H1 (cell line): Measurements from ENCODE around the gene AP5Z1. TPM values are rescaled to one million over a fixed set of nuclear protein-coding genes. Genes with fewer than 3 reads are reported as not detected.

ENCODE experiments used
- CTCF ChIA-PET: fragments of 300-600 bp; sonication (Branson Sonifier 250); formaldehyde crosslinking; loops from one replicate; lab custom pipeline; 2021; ENCODE audit not compliant: partially characterized antibody; lab: Charles Lee
- POLR2A ChIA-PET: fragments of 300-600 bp; sonication (Branson Sonifier 250); formaldehyde crosslinking; loops from one replicate; lab custom pipeline; 2021; ENCODE audit warnings: inconsistent platforms; ENCODE audit not compliant: partially characterized antibody; lab: Charles Lee
- DNase-seq, 2 experiments: peaks; one replicate each; pipeline versions ENCODE4 v3.0.0 to v3.0.0-alpha.2; 2010 to 2022; ENCODE audit warnings: low spot score in 2 of 2, low read depth in 1 of 2, mixed read lengths in 1 of 2
- FAIRE-seq: peaks from 2 replicates; lab custom pipeline; 2011; peaks lifted over from hg19 to GRCh38; lab: Jason Lieb, UNC
- H2AFZ ChIP-seq: 2 replicates; pipeline ENCODE4 v1.8.1; 2012; ENCODE audit warnings: low read length, inconsistent platforms
- H2AK5ac ChIP-seq: 2 replicates; pipeline ENCODE4 v1.6.1; 2013; ENCODE audit warnings: low read depth, low read length
- H2BK120ac ChIP-seq: replicated peaks from 2 replicates; pipeline ENCODE3; 2013; ENCODE audit warnings: low read depth, low read length, inconsistent platforms
- H2BK12ac ChIP-seq: 2 replicates; pipeline ENCODE4 v1.6.1; 2013; ENCODE audit warnings: low read depth, low read length
- H2BK15ac ChIP-seq: 2 replicates; pipeline ENCODE4 v1.6.1; 2013; ENCODE audit warnings: low read length
- H2BK20ac ChIP-seq: 2 replicates; pipeline ENCODE4 v1.6.1; 2013; ENCODE audit warnings: low read length
- H2BK5ac ChIP-seq: 2 replicates; pipeline ENCODE4 v1.6.1; 2013; ENCODE audit warnings: low read depth, low read length
- H3K14ac ChIP-seq: 2 replicates; pipeline ENCODE4 v1.6.1; 2013; ENCODE audit warnings: inconsistent platforms; ENCODE audit not compliant: insufficient read length
- H3K18ac ChIP-seq: 2 replicates; pipeline ENCODE4 v1.6.1; 2013; ENCODE audit warnings: low read length; ENCODE audit errors: extremely low read depth
- H3K23ac ChIP-seq: 2 replicates; pipeline ENCODE4 v1.6.1; 2013; ENCODE audit warnings: inconsistent platforms; ENCODE audit not compliant: insufficient read length
- H3K23me2 ChIP-seq: 2 replicates; pipeline ENCODE4 v1.6.1; 2013; ENCODE audit warnings: low read depth, low read length
- H3K27ac ChIP-seq: 2 replicates; pipeline ENCODE4 v1.6.1; 2011; ENCODE audit warnings: low read depth, low read length, inconsistent platforms
- H3K27me3 ChIP-seq, 4 experiments: replicated peaks in 1 of 4; 1 replicate in 1 of 4; 2 replicates in 3 of 4; pipeline versions ENCODE4 v1.6.1 to v1.8.1; 2011 to 2013; ENCODE audit warnings: low read length in 3 of 4, mild to moderate bottlenecking in 3 of 4, inconsistent platforms in 2 of 4, mixed read lengths in 2 of 4, moderate library complexity in 1 of 4; ENCODE audit not compliant: control insufficient read depth in 3 of 4, insufficient read depth in 3 of 4; ENCODE audit errors: extremely low read depth in 1 of 4
- H3K36me3 ChIP-seq, 4 experiments: 2 replicates each; pipeline versions ENCODE4 v1.6.1 to v1.8.1; 2011 to 2013; ENCODE audit warnings: mild to moderate bottlenecking in 4 of 4, low read length in 3 of 4, moderate library complexity in 2 of 4, control low read depth in 1 of 4, inconsistent platforms in 1 of 4; ENCODE audit not compliant: insufficient read depth in 4 of 4, control insufficient read depth in 2 of 4
- H3K4ac ChIP-seq: replicated peaks from 2 replicates; pipeline ENCODE3; 2013; ENCODE audit warnings: low read length, low read depth, mixed read lengths, inconsistent platforms; ENCODE audit not compliant: insufficient read length
- H3K4me1 ChIP-seq, 4 experiments: replicated peaks in 1 of 4; 1 replicate in 1 of 4; 2 replicates in 3 of 4; pipeline versions ENCODE4 v1.6.1 to v1.8.1; 2011 to 2013; ENCODE audit warnings: low read length in 3 of 4, inconsistent platforms in 2 of 4, mixed read lengths in 1 of 4; ENCODE audit not compliant: insufficient read depth in 4 of 4, control insufficient read depth in 3 of 4
- H3K4me2 ChIP-seq, 2 experiments: 2 replicates each; pipeline versions ENCODE4 v1.6.1 to v1.8.1; 2011 to 2013; ENCODE audit warnings: low read depth in 2 of 2, low read length in 2 of 2, control low read depth in 1 of 2, inconsistent platforms in 1 of 2, mild to moderate bottlenecking in 1 of 2; ENCODE audit not compliant: insufficient read depth in 1 of 2
- H3K4me3 ChIP-seq, 4 experiments: fragments of 200-600, 300-600 bp in 1 of 4; sonication (generic), shearing (Covaris generic), sonication (Bioruptor Twin) in 1 of 4; 2 replicates each; pipeline versions ENCODE4 v1.5.1 to v1.8.1; 2011 to 2016; ENCODE audit warnings: low read length in 4 of 4, low read depth in 3 of 4, control low read depth in 2 of 4, inconsistent platforms in 2 of 4, mild to moderate bottlenecking in 2 of 4, mixed read lengths in 1 of 4, moderate library complexity in 1 of 4; ENCODE audit not compliant: insufficient read depth in 2 of 4; ENCODE audit errors: extremely low read depth in 1 of 4
- H3K56ac ChIP-seq: replicated peaks from 2 replicates; pipeline ENCODE3; 2013; ENCODE audit warnings: low read depth, mild to moderate bottlenecking, mixed read lengths, low read length, inconsistent platforms; ENCODE audit not compliant: insufficient read length
- H3K79me1 ChIP-seq: 2 replicates; pipeline ENCODE4 v1.6.1; 2013; ENCODE audit warnings: low read depth, low read length, control low read depth
- H3K79me2 ChIP-seq, 2 experiments: 2 replicates each; pipeline versions ENCODE4 v1.6.1 to v1.8.1; 2012 to 2013; ENCODE audit warnings: low read length in 2 of 2, mild to moderate bottlenecking in 2 of 2, inconsistent platforms in 1 of 2; ENCODE audit not compliant: insufficient read depth in 2 of 2, control insufficient read depth in 1 of 2
- H3K9ac ChIP-seq, 4 experiments: replicated peaks in 1 of 4; 1 replicate in 1 of 4; 2 replicates in 3 of 4; pipeline versions ENCODE4 v1.6.1 to v1.8.1; 2011 to 2013; ENCODE audit warnings: low read depth in 3 of 4, low read length in 3 of 4, control low read depth in 2 of 4, mild to moderate bottlenecking in 2 of 4, moderate library complexity in 2 of 4, inconsistent platforms in 1 of 4; ENCODE audit errors: extremely low read depth in 1 of 4
- H3K9me3 ChIP-seq, 2 experiments: 2 replicates each; pipeline versions ENCODE4 v1.6.1 to v1.8.1; 2012 to 2013; ENCODE audit warnings: mild to moderate bottlenecking in 2 of 2, moderate library complexity in 2 of 2, control low read depth in 1 of 2, inconsistent platforms in 1 of 2, low read depth in 1 of 2, low read length in 1 of 2, mixed read lengths in 1 of 2; ENCODE audit not compliant: insufficient read depth in 2 of 2
- H4K20me1 ChIP-seq, 2 experiments: replicated peaks in 1 of 2; 2 replicates each; pipeline versions ENCODE3 to v1.8.1; 2011 to 2013; ENCODE audit warnings: inconsistent platforms in 2 of 2, low read length in 2 of 2, mild to moderate bottlenecking in 1 of 2; ENCODE audit not compliant: insufficient read depth in 2 of 2, control insufficient read depth in 1 of 2
- H4K5ac ChIP-seq: 2 replicates; pipeline ENCODE4 v1.6.1; 2013; ENCODE audit warnings: low read length, low read depth, mixed read lengths, inconsistent platforms; ENCODE audit not compliant: insufficient read length
- H4K8ac ChIP-seq: 2 replicates; pipeline ENCODE4 v1.8.0; 2013; ENCODE audit warnings: mild to moderate bottlenecking, moderate library complexity, low read length, inconsistent platforms; ENCODE audit not compliant: insufficient read depth; ENCODE audit errors: extremely low read depth
- H4K91ac ChIP-seq: replicated peaks from 2 replicates; pipeline ENCODE3; 2013; ENCODE audit warnings: low read length, mixed read lengths, inconsistent platforms; ENCODE audit not compliant: insufficient read length
- BCL11A ChIP-seq, 2 experiments: IDR thresholded peaks; one replicate each; pipeline ENCODE4 v1.6.1; 2011; ENCODE audit warnings: low read depth in 2 of 2, low read length in 2 of 2, mild to moderate bottlenecking in 2 of 2
- CHD1 ChIP-seq: IDR thresholded peaks from 2 replicates; pipeline ENCODE4 v1.6.1; 2012; ENCODE audit warnings: low read depth, low read length, improper control_type of control experiment
- CTBP2 ChIP-seq: IDR thresholded peaks from 2 replicates; pipeline ENCODE4 v1.7.0; 2011; ENCODE audit warnings: borderline replicate concordance, mild to moderate bottlenecking, moderate library complexity, mixed read lengths, low read length; ENCODE audit not compliant: insufficient read depth, insufficient read length
- EP300 ChIP-seq, 2 experiments: IDR thresholded peaks; 1 replicate in 1 of 2; 2 replicates in 1 of 2; pipeline ENCODE4 v1.6.1; 2011 to 2012; ENCODE audit warnings: low read depth in 2 of 2, low read length in 2 of 2, mild to moderate bottlenecking in 2 of 2, borderline replicate concordance in 1 of 2, inconsistent platforms in 1 of 2, moderate library complexity in 1 of 2
- JUN ChIP-seq: IDR thresholded peaks from 2 replicates; pipeline ENCODE4 v1.6.1; 2011; ENCODE audit warnings: low read depth, mild to moderate bottlenecking, improper control_type of control experiment, low read length
- MAX ChIP-seq: IDR thresholded peaks from 2 replicates; pipeline ENCODE4 v1.6.1; 2012; ENCODE audit warnings: inconsistent platforms
- NANOG ChIP-seq: IDR thresholded peaks from 2 replicates; pipeline ENCODE4 v1.6.1; 2011; ENCODE audit warnings: low read length, low read depth, mild to moderate bottlenecking, inconsistent platforms; ENCODE audit not compliant: insufficient read depth, poor library complexity, severe bottlenecking
- POLR2A ChIP-seq, 2 experiments: IDR thresholded peaks; 1 replicate in 1 of 2; 2 replicates in 1 of 2; pipeline ENCODE4 v1.6.1; 2011; ENCODE audit warnings: low read depth in 2 of 2, low read length in 2 of 2, mild to moderate bottlenecking in 2 of 2; ENCODE audit errors: control extremely low read depth in 1 of 2
- RBBP5 ChIP-seq: IDR thresholded peaks from 2 replicates; pipeline ENCODE4 v1.7.1; 2012; ENCODE audit warnings: low read depth, mild to moderate bottlenecking, inconsistent platforms, low read length, moderate library complexity, borderline replicate concordance
- SAP30 ChIP-seq: fragments of 300-600 bp; sonication (generic); IDR thresholded peaks from 2 replicates; pipeline ENCODE4 v1.7.1; 2012; ENCODE audit warnings: low read length, moderate library complexity, mild to moderate bottlenecking, inconsistent platforms; ENCODE audit not compliant: insufficient read depth, insufficient replicate concordance
- SIN3A ChIP-seq, 2 experiments: IDR thresholded peaks in 1 of 2; conservative IDR thresholded peaks in 1 of 2; 2 replicates each; pipeline ENCODE4 v1.6.1; 2011 to 2012; ENCODE audit warnings: low read length in 2 of 2, improper control_type of control experiment in 1 of 2, low read depth in 1 of 2, mild to moderate bottlenecking in 1 of 2
- SRF ChIP-seq: IDR thresholded peaks from 2 replicates; pipeline ENCODE4 v1.6.1; 2011; ENCODE audit warnings: mild to moderate bottlenecking, low read depth, low read length, moderate library complexity
- TCF12 ChIP-seq: IDR thresholded peaks from 2 replicates; pipeline ENCODE4 v1.6.1; 2011; ENCODE audit warnings: low read depth, mild to moderate bottlenecking, low read length
- WGBS, 2 experiments: shearing (Covaris generic) in 1 of 2; methylation state at CpG; one replicate each; pipeline versions ENCODE4 v1.1.6 to v1.1.7; 2013 to 2015; ENCODE audit warnings: low lambda C conversion rate in 2 of 2, mixed read lengths in 2 of 2, inconsistent platforms in 1 of 2, low coverage in 1 of 2, missing lambda C conversion rate in 1 of 2; ENCODE audit not compliant: insufficient replicate concordance in 2 of 2, insufficient coverage in 1 of 2, insufficient read length in 1 of 2; ENCODE audit errors: extremely low coverage in 1 of 2, missing lambda C conversion rate in 1 of 2; 5-methylcytosine and 5-hydroxymethylcytosine counted together
- polyA plus RNA-seq, 7 experiments: library from polyadenylated mRNA; depleted of rRNA in 3 of 7; stranded (reverse) in 5 of 7; unstranded in 2 of 7; fragments of >200 nt in 5 of 7; fragments of 200-250 nt in 2 of 7; gene quantifications; 1 replicate in 5 of 7; 2 replicates in 1 of 7; 4 replicates in 1 of 7; pipeline versions ENCODE4 v1.2.1 to v1.2.3, GENCODE V29; 2011 to 2013; ENCODE audit warnings: missing spikeins in 2 of 7, mixed read lengths in 2 of 7
- total RNA-seq: library from RNA; stranded (reverse); fragmentation: NEBNext Ultra II Directional; extraction: Animal tissue kit (Norgen Biotek cat#: 25700); gene quantifications from 2 replicates; pipeline ENCODE4 v1.2.1, GENCODE V29; 2021

The AP5Z1 gene
- total and polyA plus RNA-seq, 2 of the 8 experiments (the other 6 are each of a cell fraction or from before 2014, with no cell fraction given), result 24.0 to 24.7 TPM

GRCh38 chr7:4772306-4772705 is 3.1 kb upstream of the AP5Z1 start:
- no peak overlapping the region for H3K4ac ChIP-seq
- H2BK20ac ChIP-seq, result no peak overlapping the region
- no peaks in the 10 kb centered on the region for H4K20me1 ChIP-seq
- DNase-seq (no peak), FAIRE-seq (no peak)
- peaks cover 2% of the 10 kb centered on the region for H3K79me1 ChIP-seq
- H2BK5ac ChIP-seq, result no peak overlapping the region
- CTCF ChIA-PET, result no interaction called here
- peaks cover 0 to 15% of the 10 kb centered on the region in 2 experiments; a peak in 2 of 4 replicates for H3K79me2 ChIP-seq
- H4K5ac ChIP-seq, result no peak overlapping the region
- no peak overlapping the region for H4K8ac ChIP-seq
- H2BK12ac ChIP-seq, result no peak overlapping the region
- H3K23ac ChIP-seq, result no peak overlapping the region
- 90% methylated on average over 6 of the region's 6 CpGs; no CpG with 5 or more reads in 1 of the 2 experiments for WGBS, 2 experiments
- H2BK120ac ChIP-seq, result no peak overlapping the region
- H3K36me3 ChIP-seq, result peaks cover 0 to 3% (median 0%) of the 10 kb centered on the region in 4 experiments; a peak in 1 of 8 replicates
- no peak overlapping the region for H3K4me2 ChIP-seq
- no peak overlapping the region for H3K18ac ChIP-seq
- H3K9me3 ChIP-seq, result no peaks in the 10 kb centered on the region
- peaks cover 7% of the 10 kb centered on the region; the same call in 1 of the 2 replicates for H3K23me2 ChIP-seq
- H2AK5ac ChIP-seq, result no peak overlapping the region
- H3K4me1 ChIP-seq, result peaks cover 0 to 5% (median 4%) of the 10 kb centered on the region in 4 experiments; a peak in 3 of 7 replicates
- H3K27ac ChIP-seq, result no peak overlapping the region
- no peak overlapping the region for H3K4me3 ChIP-seq
- H3K27me3 ChIP-seq, result 0 out of 7 replicates have a peak, but pooled peaks cover 0 to 2% (median 0%) of the 10 kb centered on the region in 4 experiments
- H2BK15ac ChIP-seq, result no peak overlapping the region
- H3K56ac ChIP-seq, result no peak overlapping the region
- H2AFZ ChIP-seq, result no peak overlapping the region
- POLR2A ChIA-PET, result no interaction called here
- no peak overlapping the region for H3K9ac ChIP-seq
- H3K14ac ChIP-seq, result no peak overlapping the region
- H4K91ac ChIP-seq, result no peak overlapping the region
- TF ChIP-seq JUN, result no peak
- no peak for TF ChIP-seq NANOG
- no peak for TF ChIP-seq POLR2A (IDR thresholded peaks at IDR 0.05; ENCODE audit: control extremely low read depth in 1 of 2, low read depth in 2 of 2, low read length in 2 of 2)
- no peak for TF ChIP-seq SAP30
- TF ChIP-seq RBBP5, result no peak
- TF ChIP-seq MAX, result no peak
- no peak for TF ChIP-seq CHD1
- TF ChIP-seq SRF, result no peak
- TF ChIP-seq TCF12, result no peak
- TF ChIP-seq CTBP2, result no peak
- no peak for TF ChIP-seq EP300 (IDR thresholded peaks at IDR 0.05; ENCODE audit: borderline replicate concordance in 1 of 2, low read depth in 2 of 2, low read length in 2 of 2)
- no peak for TF ChIP-seq SIN3A (conservative IDR thresholded peaks at IDR 0.05 in 1 of 2, IDR thresholded peaks at IDR 0.05 in 1 of 2; ENCODE audit: low read depth in 1 of 2, low read length in 2 of 2)
- TF ChIP-seq BCL11A (IDR thresholded peaks at IDR 0.05; ENCODE audit: low read depth in 2 of 2, low read length in 2 of 2), result no peak
